ENCODE results near the gene KLC3.

KLC3 gene

GRCh38 chr19:45391346-45391745, 50.8 kb downstream of the KLC3 start:
- Mint-ChIP-seq H3K36me3 (ENCODE audit: low read depth) (no peaks in the 10 kb centered on the region), H3K27ac (no peak overlapping the region), H3K4me3 (no peak overlapping the region), H3K27me3 (ENCODE audit: low read depth, poor library complexity) (peaks cover 59% of the 10 kb centered on the region), H3K9me3 (no peaks in the 10 kb centered on the region), H3K4me1 (no peaks in the 10 kb centered on the region)
- no peak for DNase-seq
- TF ChIP-seq, protein P1, sequence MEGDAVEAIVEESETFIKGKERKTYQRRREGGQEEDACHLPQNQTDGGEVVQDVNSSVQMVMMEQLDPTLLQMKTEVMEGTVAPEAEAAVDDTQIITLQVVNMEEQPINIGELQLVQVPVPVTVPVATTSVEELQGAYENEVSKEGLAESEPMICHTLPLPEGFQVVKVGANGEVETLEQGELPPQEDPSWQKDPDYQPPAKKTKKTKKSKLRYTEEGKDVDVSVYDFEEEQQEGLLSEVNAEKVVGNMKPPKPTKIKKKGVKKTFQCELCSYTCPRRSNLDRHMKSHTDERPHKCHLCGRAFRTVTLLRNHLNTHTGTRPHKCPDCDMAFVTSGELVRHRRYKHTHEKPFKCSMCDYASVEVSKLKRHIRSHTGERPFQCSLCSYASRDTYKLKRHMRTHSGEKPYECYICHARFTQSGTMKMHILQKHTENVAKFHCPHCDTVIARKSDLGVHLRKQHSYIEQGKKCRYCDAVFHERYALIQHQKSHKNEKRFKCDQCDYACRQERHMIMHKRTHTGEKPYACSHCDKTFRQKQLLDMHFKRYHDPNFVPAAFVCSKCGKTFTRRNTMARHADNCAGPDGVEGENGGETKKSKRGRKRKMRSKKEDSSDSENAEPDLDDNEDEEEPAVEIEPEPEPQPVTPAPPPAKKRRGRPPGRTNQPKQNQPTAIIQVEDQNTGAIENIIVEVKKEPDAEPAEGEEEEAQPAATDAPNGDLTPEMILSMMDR (IDR thresholded peaks at IDR 0.05): no peak

DNA sequence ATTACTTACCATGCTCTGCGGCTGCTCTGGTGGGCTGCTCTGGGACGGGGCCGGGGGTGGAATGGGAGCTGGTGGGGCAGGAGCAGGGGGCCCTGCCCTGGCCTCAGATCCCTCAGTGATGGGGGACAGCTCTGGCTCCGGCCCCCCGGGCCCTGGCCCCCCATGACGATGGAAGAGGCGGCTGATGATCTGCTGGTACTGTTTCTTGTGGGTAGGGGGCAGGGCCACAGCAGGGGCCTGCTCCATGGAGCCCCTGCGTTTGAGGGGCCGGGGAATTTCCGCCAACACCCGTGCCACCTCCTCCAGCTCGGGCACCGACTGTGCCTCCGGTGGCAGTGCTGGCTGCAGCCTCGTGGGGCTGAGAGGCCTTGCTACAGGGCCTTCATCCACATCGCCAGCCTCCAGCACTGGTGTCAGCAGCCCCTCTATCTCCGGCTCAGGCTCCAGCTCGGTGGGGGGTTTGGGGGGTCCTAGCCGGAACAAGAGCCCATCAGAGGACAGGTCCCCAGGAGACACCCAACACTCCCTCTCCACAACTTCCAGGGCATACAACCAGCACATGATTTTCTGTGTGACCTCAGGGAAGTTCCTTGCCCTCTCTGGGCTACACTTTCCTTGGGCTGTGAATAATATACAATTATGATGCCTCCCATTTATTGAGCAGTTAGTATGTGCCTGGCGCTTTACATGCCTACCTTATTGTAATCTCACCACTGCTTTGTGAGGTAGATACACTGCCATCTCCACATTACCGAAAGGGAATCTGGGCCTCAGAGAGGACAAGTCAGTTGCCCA, 51.5 kb downstream of the KLC3 start:
- no peak overlapping the region for H3K4me3 Mint-ChIP-seq
- H3K36me3 Mint-ChIP-seq (ENCODE audit: low read depth): no peaks in the 10 kb centered on the region
- TF ChIP-seq, protein P1 (IDR thresholded peaks at IDR 0.05): no peak
- H3K27me3 Mint-ChIP-seq (ENCODE audit: low read depth, poor library complexity): peaks cover 57% of the 10 kb centered on the region
- DNase-seq: no peak
- no peaks in the 10 kb centered on the region for H3K4me1 Mint-ChIP-seq
- no peak overlapping the region for H3K27ac Mint-ChIP-seq
- H3K9me3 Mint-ChIP-seq: no peaks in the 10 kb centered on the region

DNA sequence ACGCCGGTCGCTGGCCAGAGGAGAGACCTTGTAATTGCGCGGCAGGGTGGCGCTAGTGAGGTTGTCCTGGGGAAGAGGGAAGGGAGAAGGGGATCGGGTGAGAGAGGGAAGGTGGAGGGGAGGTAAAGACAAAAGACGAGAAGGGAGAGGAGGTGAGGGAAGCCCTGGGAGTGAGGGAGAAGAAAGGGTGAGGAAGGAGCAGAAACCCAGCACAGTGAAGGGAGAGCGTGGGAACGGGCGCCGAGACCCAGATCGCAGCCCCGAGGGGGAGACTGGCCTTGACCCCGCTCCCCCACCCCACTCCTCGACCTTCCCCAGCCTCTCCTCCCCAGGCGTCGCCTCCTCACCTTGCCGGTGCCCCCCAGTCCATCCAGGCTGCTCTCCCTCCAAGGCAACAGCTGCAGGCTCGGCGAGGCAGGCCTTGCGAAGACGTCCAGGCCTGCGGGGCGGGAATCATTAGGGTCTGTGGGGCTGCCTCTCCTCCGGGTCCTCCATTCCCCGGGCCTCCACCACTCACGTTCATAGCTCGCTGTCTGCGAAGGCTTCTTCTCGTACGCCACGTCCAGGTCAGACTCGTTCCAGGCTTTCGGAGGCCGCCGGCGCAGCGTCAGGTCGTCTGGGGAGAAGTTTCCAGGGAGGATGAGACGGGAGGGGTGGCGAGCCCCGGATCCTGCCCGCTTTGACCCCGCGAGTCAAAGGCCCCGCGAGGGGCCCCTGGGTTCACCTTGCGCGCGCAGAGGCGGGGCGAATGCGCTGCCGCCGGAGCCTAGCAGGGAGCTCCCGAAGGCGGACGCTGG, 55.5 kb downstream of the KLC3 start:
- TF ChIP-seq, protein P1 (IDR thresholded peaks at IDR 0.05): no peak
- Mint-ChIP-seq H3K27ac (no peak overlapping the region), H3K27me3 (ENCODE audit: low read depth, poor library complexity) (peaks cover 71% of the 10 kb centered on the region), H3K9me3 (no peaks in the 10 kb centered on the region), H3K36me3 (ENCODE audit: low read depth) (no peaks in the 10 kb centered on the region), H3K4me1 (peaks cover 13% of the 10 kb centered on the region), H3K4me3 (peak overlapping the region; percentile 40)
- peak; percentile 54 for DNase-seq

- TF ChIP-seq, protein P1 (IDR thresholded peaks at IDR 0.05): no peak
- no peak for DNase-seq
- Mint-ChIP-seq H3K27me3 (ENCODE audit: low read depth, poor library complexity) (peaks cover 80% of the 10 kb centered on the region), H3K27ac (no peak overlapping the region), H3K9me3 (no peaks in the 10 kb centered on the region), H3K4me3 (no peak overlapping the region), H3K4me1 (peaks cover 37% of the 10 kb centered on the region), H3K36me3 (ENCODE audit: low read depth) (no peaks in the 10 kb centered on the region)
These were observed 59.6 kb downstream of the KLC3 start for GRCh38 chr19:45400192-45400591.

All from nephron progenitor cell (in vitro differentiated cells).